ENCODE results near the gene SKIC2.
"Not testable (repeated sequence)": the region's sequence is repeated elsewhere in the genome, so short reads cannot be mapped to it uniquely, and the experiment has no call there.

- TF ChIP-seq CTCF, POLR2AphosphoS5, POLR2A (IDR thresholded peaks at IDR 0.05): not testable (repeated sequence)
Measured at GRCh38 chr6:32013738-32014137, 54.8 kb downstream of the SKIC2 start.

Measured in prostate gland (tissue), 2 donors.